Natural killer cell (primary cell): ENCODE measurements around the gene TTLL11. TPM values are rescaled to one million over a fixed set of nuclear protein-coding genes. Genes with fewer than 3 reads are reported as not detected.

ENCODE experiments used
- ATAC-seq, 3 donors: fragments of 150-1000 bp in 2 of 3; fragments of 200-7000 bp in 1 of 3; cut with Tn5 transposase; 1 replicate in 1 of 3; 2 replicates in 2 of 3; pipeline ENCODE4 v1.10.0; 2021; ENCODE audit warnings: mild to moderate bottlenecking in 2 of 3, moderate library complexity in 2 of 3
- DNase-seq, 2 donors: peaks; one replicate each; pipeline versions ENCODE4 v3.0.0 to v3.0.0-alpha.2; 2013 to 2021; ENCODE audit warnings: mixed read lengths in 1 of 2
- H3K27ac ChIP-seq: one replicate; pipeline ENCODE4 v1.5.1; 2013; ENCODE audit warnings: mild to moderate bottlenecking, low read length
- H3K27me3 ChIP-seq: one replicate; pipeline ENCODE4 v1.6.1; 2013; ENCODE audit warnings: low read length; ENCODE audit not compliant: control insufficient read depth, insufficient read depth
- H3K36me3 ChIP-seq: one replicate; pipeline ENCODE4 v1.6.1; 2013; ENCODE audit warnings: low read length; ENCODE audit not compliant: control insufficient read depth, insufficient read depth
- H3K4me1 ChIP-seq: one replicate; pipeline ENCODE4 v1.6.1; 2013; ENCODE audit warnings: low read length; ENCODE audit not compliant: control insufficient read depth, insufficient read depth
- H3K4me3 ChIP-seq: one replicate; pipeline ENCODE4 v1.5.1; 2013; ENCODE audit warnings: low read length
- H3K9me3 ChIP-seq: one replicate; pipeline ENCODE4 v1.6.1; 2013; ENCODE audit warnings: low read length; ENCODE audit not compliant: control insufficient read depth, insufficient read depth
- H3K27ac Mint-ChIP-seq, 2 donors: one replicate each; pipeline ENCODE4 v1.8.0; 2022; ENCODE audit warnings: mild to moderate bottlenecking in 2 of 2, mixed read lengths in 2 of 2, moderate library complexity in 1 of 2
- H3K27me3 Mint-ChIP-seq, 2 donors: one replicate each; pipeline ENCODE4 v1.8.0; 2022; ENCODE audit warnings: low read depth in 2 of 2, mixed read lengths in 2 of 2
- H3K36me3 Mint-ChIP-seq: one replicate; pipeline ENCODE4 v1.8.0; 2022; ENCODE audit warnings: mixed read lengths
- H3K4me1 Mint-ChIP-seq, 2 donors: one replicate each; pipeline ENCODE4 v1.8.0; 2022; ENCODE audit warnings: mixed read lengths in 2 of 2
- H3K4me3 Mint-ChIP-seq: one replicate; pipeline ENCODE4 v1.8.0; 2022; ENCODE audit warnings: mild to moderate bottlenecking, moderate library complexity, mixed read lengths
- H3K9me3 Mint-ChIP-seq, 2 donors: one replicate each; pipeline ENCODE4 v1.8.0; 2022; ENCODE audit warnings: mixed read lengths in 2 of 2
- WGBS: methylation state at CpG from one replicate; pipeline ENCODE4 v1.1.7; 2013; ENCODE audit warnings: missing lambda C conversion rate; ENCODE audit not compliant: insufficient coverage; 5-methylcytosine and 5-hydroxymethylcytosine counted together
- intact Hi-C: fragments of 100-400 bp; cut with micrococcal nuclease; formaldehyde crosslinking; loops from one replicate; pipeline ENCODE4 v1.14.2; 2022
- total RNA-seq, 4 donors: library from RNA; stranded (reverse); fragments of 120-200 nt in 1 of 4; gene quantifications; one replicate each; pipeline versions ENCODE4 v1.2.3 to v1.2.4, GENCODE V29; 2013 to 2022
- TF ChIP-seq, protein P1 (sequence below): fragments of 200-600 bp; IDR thresholded peaks from one replicate; pipeline ENCODE4 v1.8.0; 2022; ENCODE audit warnings: antibody characterized with exemption

Gene TTLL11
- total RNA-seq, 3 donors from 2014 or later (not counting 1 experiment from before 2014, with no cell fraction given) = 3.4 to 4.6 (median 3.6) TPM

DNA sequence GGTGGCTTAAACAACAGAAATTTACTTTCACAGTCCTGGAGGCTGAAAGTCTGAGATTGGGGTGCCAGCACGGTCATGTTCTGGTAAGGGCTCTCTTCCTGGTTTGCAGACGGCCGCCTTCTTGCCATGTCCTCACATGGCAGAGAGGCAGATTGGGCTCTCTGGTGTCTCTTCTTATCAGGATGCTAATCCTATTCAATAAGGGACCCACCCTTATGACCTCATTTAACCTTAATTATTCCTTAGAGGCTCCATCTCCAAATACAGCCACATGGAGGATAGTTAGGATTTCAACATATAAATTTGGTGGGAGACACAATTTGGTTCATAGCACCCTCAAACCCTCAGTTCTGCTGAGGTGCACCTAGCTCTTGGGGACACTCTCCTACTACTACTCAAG is 261.2 kb downstream of the TTLL11 start:
- H3K36me3 Mint-ChIP-seq = no peaks in the 10 kb centered on the region
- no peaks in the 10 kb centered on the region for H3K4me1 Mint-ChIP-seq
- TF ChIP-seq, protein P1, sequence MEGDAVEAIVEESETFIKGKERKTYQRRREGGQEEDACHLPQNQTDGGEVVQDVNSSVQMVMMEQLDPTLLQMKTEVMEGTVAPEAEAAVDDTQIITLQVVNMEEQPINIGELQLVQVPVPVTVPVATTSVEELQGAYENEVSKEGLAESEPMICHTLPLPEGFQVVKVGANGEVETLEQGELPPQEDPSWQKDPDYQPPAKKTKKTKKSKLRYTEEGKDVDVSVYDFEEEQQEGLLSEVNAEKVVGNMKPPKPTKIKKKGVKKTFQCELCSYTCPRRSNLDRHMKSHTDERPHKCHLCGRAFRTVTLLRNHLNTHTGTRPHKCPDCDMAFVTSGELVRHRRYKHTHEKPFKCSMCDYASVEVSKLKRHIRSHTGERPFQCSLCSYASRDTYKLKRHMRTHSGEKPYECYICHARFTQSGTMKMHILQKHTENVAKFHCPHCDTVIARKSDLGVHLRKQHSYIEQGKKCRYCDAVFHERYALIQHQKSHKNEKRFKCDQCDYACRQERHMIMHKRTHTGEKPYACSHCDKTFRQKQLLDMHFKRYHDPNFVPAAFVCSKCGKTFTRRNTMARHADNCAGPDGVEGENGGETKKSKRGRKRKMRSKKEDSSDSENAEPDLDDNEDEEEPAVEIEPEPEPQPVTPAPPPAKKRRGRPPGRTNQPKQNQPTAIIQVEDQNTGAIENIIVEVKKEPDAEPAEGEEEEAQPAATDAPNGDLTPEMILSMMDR = no peak
- 100% methylated on average over 3 of the region's 3 CpGs for WGBS
- H3K27me3 ChIP-seq = no peaks in the 10 kb centered on the region
- H3K27ac Mint-ChIP-seq = no peak overlapping the region
- no peak overlapping the region for H3K27ac ChIP-seq
- DNase-seq (no peak), ATAC-seq (no peak)
- intact Hi-C loops = no loop called here
- H3K4me3 Mint-ChIP-seq = no peak overlapping the region
- no peaks in the 10 kb centered on the region for H3K27me3 Mint-ChIP-seq
- no peaks in the 10 kb centered on the region for H3K4me1 ChIP-seq
- no peaks in the 10 kb centered on the region for H3K36me3 ChIP-seq
- H3K9me3 Mint-ChIP-seq = no peaks in the 10 kb centered on the region
- H3K9me3 ChIP-seq = no peaks in the 10 kb centered on the region
- no peak overlapping the region for H3K4me3 ChIP-seq

DNA sequence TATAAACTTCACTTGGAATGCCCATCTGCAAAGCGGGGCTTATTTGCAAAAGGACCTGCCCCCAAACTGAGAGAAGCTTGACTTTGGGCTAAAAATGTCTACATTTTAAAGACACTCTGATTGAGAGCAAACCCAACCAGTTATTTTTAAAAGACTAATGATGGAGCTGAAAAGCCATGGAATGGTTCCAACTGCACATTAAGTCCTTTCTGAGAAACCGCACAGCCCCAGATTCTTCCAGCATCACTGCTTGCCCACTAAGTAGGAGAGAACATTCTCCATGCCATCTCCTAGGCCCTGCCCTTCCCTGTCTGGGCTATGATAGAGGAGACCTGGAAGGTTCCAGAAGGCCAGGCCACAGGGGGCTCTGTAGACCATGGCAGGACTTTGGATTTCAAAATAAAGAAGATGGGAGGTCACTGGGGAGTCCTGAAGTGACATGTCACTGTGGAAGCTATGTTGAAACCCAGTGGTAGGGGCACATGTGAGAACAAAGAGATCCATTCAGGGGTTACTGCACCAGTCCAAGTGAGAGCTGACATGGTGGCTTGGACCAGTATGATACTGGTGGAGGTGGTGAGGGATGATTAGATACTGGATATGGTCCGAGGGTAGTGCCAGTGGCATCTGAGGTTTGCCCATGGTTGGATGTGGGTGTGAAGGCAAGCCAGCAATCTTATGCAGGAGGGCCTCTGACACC is 262.5 kb downstream of the TTLL11 start:
- WGBS = 90% methylated on average over 3 of the region's 3 CpGs
- no peaks in the 10 kb centered on the region for H3K27me3 Mint-ChIP-seq
- intact Hi-C loops = no loop called here
- Histone ChIP-seq H3K36me3 (no peaks in the 10 kb centered on the region), H3K27ac (no peak overlapping the region), H3K27me3 (no peaks in the 10 kb centered on the region), H3K9me3 (no peaks in the 10 kb centered on the region), H3K4me1 (no peaks in the 10 kb centered on the region), H3K4me3 (no peak overlapping the region)
- H3K4me3 Mint-ChIP-seq = no peak overlapping the region
- H3K9me3 Mint-ChIP-seq = no peaks in the 10 kb centered on the region
- TF ChIP-seq, protein P1 = no peak
- H3K36me3 Mint-ChIP-seq = no peaks in the 10 kb centered on the region
- H3K27ac Mint-ChIP-seq = no peak overlapping the region
- DNase-seq (no peak), ATAC-seq (no peak)
- H3K4me1 Mint-ChIP-seq = no peaks in the 10 kb centered on the region

DNA sequence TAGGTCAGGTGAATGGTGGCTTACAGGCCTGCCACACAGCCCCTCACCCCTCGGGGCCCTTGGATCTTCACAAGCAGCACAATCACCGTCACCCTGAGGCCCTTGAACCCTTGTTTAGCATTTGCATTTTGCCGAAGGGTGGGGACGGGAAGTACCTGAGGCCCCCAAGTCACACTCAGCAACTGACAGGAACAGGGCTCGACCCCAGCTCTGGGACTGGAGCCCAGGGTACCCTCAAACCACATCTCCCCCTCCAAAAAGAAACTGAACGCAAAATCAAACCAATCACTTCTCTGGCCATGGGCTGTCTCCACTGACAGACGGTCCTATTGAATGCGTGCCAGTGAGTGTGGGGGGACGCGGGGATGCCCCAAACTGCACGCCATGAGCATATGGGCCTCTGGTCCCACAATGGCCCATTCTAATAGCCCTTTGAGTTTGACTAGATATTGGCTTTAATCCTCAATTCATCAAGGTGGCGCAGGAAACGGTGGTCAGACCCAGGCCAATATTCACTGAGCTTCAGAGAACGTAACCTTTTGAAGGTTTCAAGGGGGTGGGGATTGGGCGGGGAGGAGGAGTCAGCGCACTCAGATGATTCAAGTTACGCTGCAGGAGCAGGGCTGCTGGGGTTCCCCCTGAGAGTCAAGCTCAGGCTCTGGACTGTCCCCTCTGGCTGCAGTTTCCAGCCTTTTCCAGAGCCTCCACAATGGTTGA is 265.7 kb downstream of the TTLL11 start:
- 93% methylated on average over 17 of the region's 17 CpGs for WGBS
- intact Hi-C loops = no loop called here

More for the DNA sequence above, 265.7 kb downstream of the TTLL11 start:
- ATAC-seq (no peak), DNase-seq (no peak)
- TF ChIP-seq, protein P1 = no peak
- Mint-ChIP-seq H3K36me3 (no peaks in the 10 kb centered on the region), H3K27me3 (no peaks in the 10 kb centered on the region), H3K4me1 (no peaks in the 10 kb centered on the region), H3K4me3 (no peak overlapping the region), H3K27ac (no peak overlapping the region), H3K9me3 (no peaks in the 10 kb centered on the region)
- Histone ChIP-seq H3K36me3 (no peaks in the 10 kb centered on the region), H3K4me1 (peaks cover 2% of the 10 kb centered on the region), H3K27ac (no peak overlapping the region), H3K4me3 (no peak overlapping the region), H3K9me3 (no peaks in the 10 kb centered on the region), H3K27me3 (no peaks in the 10 kb centered on the region)
